Astrocyte of the cerebellum (primary cell): ENCODE results near the gene PDE4B.

Experiments
- DNase-seq: peaks from one replicate; pipeline ENCODE4 v3.0.0-alpha.2; 2011; ENCODE audit warnings: low read depth
- H3K4me3 ChIP-seq: 2 replicates; pipeline ENCODE4 v1.5.1; 2011; ENCODE audit warnings: mild to moderate bottlenecking, low read depth, low read length, moderate library complexity
- CTCF ChIP-seq: IDR thresholded peaks from 2 replicates; pipeline ENCODE4 v1.5.1; 2012; ENCODE audit warnings: low read length, low read depth, moderate library complexity, mild to moderate bottlenecking; ENCODE audit errors: missing control alignments
- in situ Hi-C: cut with HindIII; loops from 2 replicates; pipeline ENCODE4 v1.10.0; 2017; ENCODE audit warnings: low sequenced_read_pairs

The PDE4B gene

GRCh38 chr1:66168948-66169671 lies 376.4 kb downstream of the PDE4B start:
- H3K4me3 ChIP-seq = no peak overlapping the region
- DNase-seq = peak; percentile 34
- TF ChIP-seq CTCF = no peak
- in situ Hi-C loops = no loop called here

GRCh38 chr1:66172272-66172671 lies 379.6 kb downstream of the PDE4B start:
- H3K4me3 ChIP-seq = no peak overlapping the region
- in situ Hi-C loops = no loop called here
- no peak for DNase-seq
- no peak for TF ChIP-seq CTCF

- in situ Hi-C loops = no loop called here
- no peak for TF ChIP-seq CTCF
- H3K4me3 ChIP-seq = no peak overlapping the region
- DNase-seq = no peak
Measured at GRCh38 chr1:66175098-66175497, 382.4 kb downstream of the PDE4B start.

GRCh38 chr1:66175581-66175980 lies 382.9 kb downstream of the PDE4B start:
- no peak for DNase-seq
- no peak overlapping the region for H3K4me3 ChIP-seq
- in situ Hi-C loops = no loop called here
- no peak for TF ChIP-seq CTCF

GRCh38 chr1:66176012-66176715 lies 383.5 kb downstream of the PDE4B start:
- DNase-seq = no peak
- in situ Hi-C loops = no loop called here
- H3K4me3 ChIP-seq = no peak overlapping the region
- TF ChIP-seq CTCF = no peak

- no peak overlapping the region for H3K4me3 ChIP-seq
- DNase-seq = no peak
- in situ Hi-C loops = no loop called here
- TF ChIP-seq CTCF = no peak
Measured at GRCh38 chr1:66176832-66177231, 384.1 kb downstream of the PDE4B start.
